ENCODE measurements around the gene KIAA0513.
"Not testable (repeated sequence)": the region's sequence is repeated elsewhere in the genome, so short reads cannot be mapped to it uniquely, and the experiment has no call there.

Gene KIAA0513

GRCh38 chr16:85026703-85027102, 892 bp upstream of the KIAA0513 start:
- Mint-ChIP-seq H3K27me3 (no peaks in the 10 kb centered on the region), H3K36me3 (ENCODE audit: insufficient read depth) (peaks cover 11% of the 10 kb centered on the region)

GRCh38 chr16:85027958-85028684, 526 bp downstream of the KIAA0513 start:
- Mint-ChIP-seq H3K9me3 (no peaks in the 10 kb centered on the region), H3K27me3 (no peaks in the 10 kb centered on the region), H3K4me1 (peaks cover 22% of the 10 kb centered on the region), H3K36me3 (ENCODE audit: insufficient read depth) (peaks cover 11% of the 10 kb centered on the region), H3K27ac (ENCODE audit: low read depth) (peak overlapping the region; percentile 94), H3K4me3 (peak overlapping the region; percentile 85)
- DNase-seq (ENCODE audit: low spot score in 2 of 2) (peak in 1 of 2 donors; percentile 10), ATAC-seq (replicated peaks; ENCODE audit: extremely low read depth, poor library complexity, severe bottlenecking) (no peak)

More at GRCh38 chr16:85026703-85027102, 892 bp upstream of the KIAA0513 start:
- H3K9me3 Mint-ChIP-seq: no peaks in the 10 kb centered on the region
- H3K4me3 Mint-ChIP-seq: peak overlapping the region; percentile 85
- H3K27ac Mint-ChIP-seq (ENCODE audit: low read depth): peak overlapping the region; percentile 94
- H3K4me1 Mint-ChIP-seq: peaks cover 22% of the 10 kb centered on the region
- DNase-seq (ENCODE audit: low spot score in 2 of 2) (no peak), ATAC-seq (replicated peaks; ENCODE audit: extremely low read depth, poor library complexity, severe bottlenecking) (no peak)

GRCh38 chr16:85028685-85029407, 1.3 kb downstream of the KIAA0513 start:
- Mint-ChIP-seq H3K27me3 (no peaks in the 10 kb centered on the region), H3K36me3 (ENCODE audit: insufficient read depth) (peaks cover 11% of the 10 kb centered on the region), H3K9me3 (no peaks in the 10 kb centered on the region), H3K4me3 (peak overlapping the region; percentile 85), H3K4me1 (peaks cover 22% of the 10 kb centered on the region), H3K27ac (ENCODE audit: low read depth) (peak overlapping the region; percentile 94)
- ATAC-seq (replicated peaks; ENCODE audit: extremely low read depth, poor library complexity, severe bottlenecking) (peak; percentile 87), DNase-seq (ENCODE audit: low spot score in 2 of 2) (peak; percentile 47 to 72)

GRCh38 chr16:85029408-85029784, 1.8 kb downstream of the KIAA0513 start:
- Mint-ChIP-seq H3K36me3 (ENCODE audit: insufficient read depth) (peaks cover 11% of the 10 kb centered on the region), H3K4me1 (peaks cover 27% of the 10 kb centered on the region)
- DNase-seq (ENCODE audit: low spot score in 2 of 2): peak; percentile 23 to 45

GRCh38 chr16:85029981-85030401, 2.4 kb downstream of the KIAA0513 start:
- Mint-ChIP-seq H3K4me3 (no peak overlapping the region), H3K4me1 (peaks cover 28% of the 10 kb centered on the region), H3K36me3 (ENCODE audit: insufficient read depth) (peaks cover 11% of the 10 kb centered on the region), H3K27me3 (no peaks in the 10 kb centered on the region), H3K27ac (ENCODE audit: low read depth) (peak overlapping the region; percentile 94), H3K9me3 (no peaks in the 10 kb centered on the region)
- ATAC-seq (replicated peaks; ENCODE audit: extremely low read depth, poor library complexity, severe bottlenecking) (no peak), DNase-seq (ENCODE audit: low spot score in 2 of 2) (no peak)

More at GRCh38 chr16:85029408-85029784, 1.8 kb downstream of the KIAA0513 start:
- peak; percentile 68 for ATAC-seq (replicated peaks; ENCODE audit: extremely low read depth, poor library complexity, severe bottlenecking)
- peak overlapping the region; percentile 85 for H3K4me3 Mint-ChIP-seq
- peak overlapping the region; percentile 94 for H3K27ac Mint-ChIP-seq (ENCODE audit: low read depth)
- no peaks in the 10 kb centered on the region for H3K9me3 Mint-ChIP-seq
- no peaks in the 10 kb centered on the region for H3K27me3 Mint-ChIP-seq

GRCh38 chr16:85031451-85031850, 3.9 kb downstream of the KIAA0513 start:
- H3K9me3 Mint-ChIP-seq: no peaks in the 10 kb centered on the region
- H3K4me1 Mint-ChIP-seq: peaks cover 32% of the 10 kb centered on the region
- no peak for DNase-seq (ENCODE audit: low spot score in 2 of 2)
- no peak overlapping the region for H3K4me3 Mint-ChIP-seq
- no peaks in the 10 kb centered on the region for H3K27me3 Mint-ChIP-seq
- ATAC-seq (replicated peaks; ENCODE audit: extremely low read depth, poor library complexity, severe bottlenecking): no peak
- peaks cover 9% of the 10 kb centered on the region for H3K36me3 Mint-ChIP-seq (ENCODE audit: insufficient read depth)
- H3K27ac Mint-ChIP-seq (ENCODE audit: low read depth): no peak overlapping the region

GRCh38 chr16:85032187-85032586, 4.6 kb downstream of the KIAA0513 start:
- peaks cover 12% of the 10 kb centered on the region for H3K36me3 Mint-ChIP-seq (ENCODE audit: insufficient read depth)
- H3K4me1 Mint-ChIP-seq: peaks cover 32% of the 10 kb centered on the region
- H3K27ac Mint-ChIP-seq (ENCODE audit: low read depth); ATAC-seq (replicated peaks; ENCODE audit: extremely low read depth, poor library complexity, severe bottlenecking); H3K4me3 Mint-ChIP-seq; DNase-seq (ENCODE audit: low spot score in 2 of 2); H3K27me3 Mint-ChIP-seq; H3K9me3 Mint-ChIP-seq: not testable (repeated sequence)

- Mint-ChIP-seq H3K4me1 (peaks cover 28% of the 10 kb centered on the region), H3K9me3 (no peaks in the 10 kb centered on the region), H3K27me3 (no peaks in the 10 kb centered on the region), H3K27ac (ENCODE audit: low read depth) (no peak overlapping the region), H3K36me3 (ENCODE audit: insufficient read depth) (peaks cover 10% of the 10 kb centered on the region), H3K4me3 (no peak overlapping the region)
- no peak for DNase-seq (ENCODE audit: low spot score in 2 of 2)
- no peak for ATAC-seq (replicated peaks; ENCODE audit: extremely low read depth, poor library complexity, severe bottlenecking)
These were observed 5.6 kb downstream of the KIAA0513 start for GRCh38 chr16:85033171-85033570.

GRCh38 chr16:85034591-85035433, 7.2 kb downstream of the KIAA0513 start:
- Mint-ChIP-seq H3K4me1 (peaks cover 12% of the 10 kb centered on the region), H3K9me3 (no peaks in the 10 kb centered on the region), H3K27me3 (no peaks in the 10 kb centered on the region), H3K36me3 (ENCODE audit: insufficient read depth) (peaks cover 3% of the 10 kb centered on the region), H3K27ac (ENCODE audit: low read depth) (no peak overlapping the region), H3K4me3 (no peak overlapping the region)
- ATAC-seq (replicated peaks; ENCODE audit: extremely low read depth, poor library complexity, severe bottlenecking) (no peak), DNase-seq (ENCODE audit: low spot score in 2 of 2) (no peak)

- ATAC-seq (replicated peaks; ENCODE audit: extremely low read depth, poor library complexity, severe bottlenecking): no peak
- Mint-ChIP-seq H3K36me3 (ENCODE audit: insufficient read depth) (peaks cover 3% of the 10 kb centered on the region), H3K27ac (ENCODE audit: low read depth) (no peak overlapping the region), H3K4me1 (peaks cover 10% of the 10 kb centered on the region), H3K4me3 (no peak overlapping the region), H3K27me3 (no peaks in the 10 kb centered on the region), H3K9me3 (no peaks in the 10 kb centered on the region)
- no peak for DNase-seq (ENCODE audit: low spot score in 2 of 2)
These were observed 8.8 kb downstream of the KIAA0513 start for GRCh38 chr16:85036236-85037049.

- H3K36me3 Mint-ChIP-seq (ENCODE audit: insufficient read depth): peaks cover 3% of the 10 kb centered on the region
- no peak overlapping the region for H3K4me3 Mint-ChIP-seq
- ATAC-seq (replicated peaks; ENCODE audit: extremely low read depth, poor library complexity, severe bottlenecking) (no peak), DNase-seq (ENCODE audit: low spot score in 2 of 2) (no peak)
- no peaks in the 10 kb centered on the region for H3K9me3 Mint-ChIP-seq
- peaks cover 10% of the 10 kb centered on the region for H3K4me1 Mint-ChIP-seq
- H3K27me3 Mint-ChIP-seq: no peaks in the 10 kb centered on the region
- H3K27ac Mint-ChIP-seq (ENCODE audit: low read depth): no peak overlapping the region
These were observed 9.4 kb downstream of the KIAA0513 start for GRCh38 chr16:85037050-85037410.

- ATAC-seq (replicated peaks; ENCODE audit: extremely low read depth, poor library complexity, severe bottlenecking) (no peak), DNase-seq (ENCODE audit: low spot score in 2 of 2) (no peak)
- Mint-ChIP-seq H3K4me1 (peaks cover 10% of the 10 kb centered on the region), H3K36me3 (ENCODE audit: insufficient read depth) (peaks cover 3% of the 10 kb centered on the region), H3K4me3 (no peak overlapping the region), H3K9me3 (no peaks in the 10 kb centered on the region), H3K27me3 (no peaks in the 10 kb centered on the region), H3K27ac (ENCODE audit: low read depth) (no peak overlapping the region)
These were observed 10.1 kb downstream of the KIAA0513 start for GRCh38 chr16:85037721-85038120.

Measured in central memory CD8-positive, alpha-beta T cell (primary cell).